Retinal pigment epithelial cell (primary cell): Measurements from ENCODE around the gene OPRL1.

Experiments
- DNase-seq: peaks from one replicate; pipeline ENCODE4 v3.0.0-alpha.2; 2010; ENCODE audit warnings: low read depth
- H3K4me3 ChIP-seq: 2 replicates; pipeline ENCODE4 v1.5.1; 2011; ENCODE audit warnings: mild to moderate bottlenecking, low read length, control low read depth, moderate library complexity
- TF ChIP-seq, protein P1 (sequence below): conservative IDR thresholded peaks from 2 replicates; pipeline ENCODE4 v1.5.1; 2011; ENCODE audit warnings: low read depth, low read length, control low read depth, inconsistent platforms

The OPRL1 gene

DNA sequence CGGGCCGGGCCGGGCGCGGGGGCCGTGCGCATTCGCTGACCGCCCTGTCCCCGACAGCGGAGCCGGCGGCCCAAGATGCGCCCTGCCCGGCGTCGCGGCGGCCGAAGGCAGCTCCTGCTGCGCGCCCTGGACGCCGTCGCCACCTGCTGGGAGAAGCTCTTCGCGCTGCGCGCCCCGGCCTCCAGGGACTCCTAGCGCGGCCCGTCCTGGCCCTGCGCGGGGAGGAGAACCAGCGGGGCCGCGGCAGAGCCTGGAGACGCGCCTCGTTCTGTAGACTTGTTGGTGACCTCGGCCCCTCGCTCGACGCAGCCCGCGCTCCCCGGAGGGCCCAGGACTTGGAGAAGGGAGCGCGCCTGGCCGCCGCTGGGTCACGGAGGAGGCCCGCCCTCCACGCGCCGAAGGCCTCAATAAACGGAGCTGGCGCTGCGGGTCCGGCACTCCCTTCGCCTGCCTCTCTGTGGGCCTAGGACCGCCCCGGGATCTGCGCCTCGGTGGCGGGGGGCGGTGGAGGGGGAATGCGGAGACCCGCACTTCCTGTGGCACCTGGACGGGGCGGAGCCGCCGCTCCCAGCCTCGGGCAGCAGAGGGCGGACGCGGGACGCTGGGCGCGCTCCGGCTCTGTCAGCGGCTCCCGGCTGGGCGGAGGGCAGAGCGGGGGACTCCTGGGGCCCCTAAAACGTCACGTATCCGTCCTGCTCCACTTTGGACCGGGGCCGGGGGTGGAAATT, 41.2 kb upstream of the OPRL1 start:
- H3K4me3 ChIP-seq = peak overlapping the region; percentile 33
- DNase-seq = no peak
- TF ChIP-seq, protein P1, sequence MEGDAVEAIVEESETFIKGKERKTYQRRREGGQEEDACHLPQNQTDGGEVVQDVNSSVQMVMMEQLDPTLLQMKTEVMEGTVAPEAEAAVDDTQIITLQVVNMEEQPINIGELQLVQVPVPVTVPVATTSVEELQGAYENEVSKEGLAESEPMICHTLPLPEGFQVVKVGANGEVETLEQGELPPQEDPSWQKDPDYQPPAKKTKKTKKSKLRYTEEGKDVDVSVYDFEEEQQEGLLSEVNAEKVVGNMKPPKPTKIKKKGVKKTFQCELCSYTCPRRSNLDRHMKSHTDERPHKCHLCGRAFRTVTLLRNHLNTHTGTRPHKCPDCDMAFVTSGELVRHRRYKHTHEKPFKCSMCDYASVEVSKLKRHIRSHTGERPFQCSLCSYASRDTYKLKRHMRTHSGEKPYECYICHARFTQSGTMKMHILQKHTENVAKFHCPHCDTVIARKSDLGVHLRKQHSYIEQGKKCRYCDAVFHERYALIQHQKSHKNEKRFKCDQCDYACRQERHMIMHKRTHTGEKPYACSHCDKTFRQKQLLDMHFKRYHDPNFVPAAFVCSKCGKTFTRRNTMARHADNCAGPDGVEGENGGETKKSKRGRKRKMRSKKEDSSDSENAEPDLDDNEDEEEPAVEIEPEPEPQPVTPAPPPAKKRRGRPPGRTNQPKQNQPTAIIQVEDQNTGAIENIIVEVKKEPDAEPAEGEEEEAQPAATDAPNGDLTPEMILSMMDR = peak; percentile 67

GRCh38 chr20:64039293-64040160, 40.4 kb upstream of the OPRL1 start:
- peak overlapping the region; percentile 32 for H3K4me3 ChIP-seq
- no peak for DNase-seq
- TF ChIP-seq, protein P1 = no peak

- TF ChIP-seq, protein P1 = no peak
Observed at GRCh38 chr20:64040231-64041039, 39.4 kb upstream of the OPRL1 start.

DNA sequence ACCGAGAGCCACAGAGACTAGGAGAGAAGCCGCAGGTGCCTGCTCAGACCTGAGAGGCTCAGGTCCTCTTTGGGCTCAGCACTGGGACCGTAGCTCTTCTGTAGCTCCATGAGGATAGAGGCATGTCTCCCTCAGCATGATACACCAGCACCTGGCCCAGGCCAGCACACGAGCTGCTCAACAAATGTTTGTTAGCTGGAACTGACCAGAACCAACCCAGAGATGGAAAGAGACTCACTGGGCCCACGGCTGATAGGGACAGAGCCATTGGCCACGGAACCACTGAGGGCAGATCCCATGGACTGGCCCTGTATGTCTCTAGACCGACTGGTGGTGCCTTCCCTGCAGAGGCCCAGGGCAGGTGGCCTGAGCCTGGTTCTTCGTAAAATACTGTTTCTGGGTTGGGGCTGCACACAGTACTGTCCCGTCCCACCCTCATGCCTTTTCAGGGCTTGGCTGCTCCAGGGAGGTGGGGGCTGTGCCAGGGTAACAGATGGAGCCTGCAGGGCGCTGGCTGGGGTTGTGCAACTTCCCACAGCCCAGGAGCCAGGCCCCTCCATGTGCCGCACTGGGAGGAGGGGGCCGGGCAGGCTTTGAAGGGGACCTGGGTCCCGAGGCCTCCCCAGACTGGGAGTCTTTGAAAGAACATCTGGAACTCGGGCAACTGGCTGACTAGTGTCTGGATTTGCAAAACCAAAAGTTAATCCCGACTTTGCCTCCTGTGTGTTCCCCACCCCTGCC, 38.7 kb upstream of the OPRL1 start:
- DNase-seq = no peak
- H3K4me3 ChIP-seq = no peak overlapping the region
- TF ChIP-seq, protein P1 = no peak

More at GRCh38 chr20:64040231-64041039, 39.4 kb upstream of the OPRL1 start:
- DNase-seq = no peak
- no peak overlapping the region for H3K4me3 ChIP-seq

DNA sequence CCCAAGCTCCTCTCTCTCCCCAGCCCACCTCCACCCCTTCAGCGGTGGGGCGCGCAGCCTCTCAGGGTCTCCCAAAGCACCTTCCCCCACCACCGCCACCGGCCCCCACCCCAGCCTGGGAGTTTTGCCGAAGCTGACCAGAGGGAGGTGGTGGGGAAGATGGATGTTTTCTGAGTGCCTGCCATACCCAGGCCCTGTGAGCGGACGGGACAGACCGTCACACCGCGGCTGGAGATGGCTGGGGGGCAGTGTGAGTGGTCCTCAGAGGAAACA, 38.2 kb upstream of the OPRL1 start:
- no peak for DNase-seq
- TF ChIP-seq, protein P1 = no peak
- H3K4me3 ChIP-seq = no peak overlapping the region

GRCh38 chr20:64042054-64042781, 37.7 kb upstream of the OPRL1 start:
- H3K4me3 ChIP-seq = peak overlapping the region; percentile 30
- no peak for DNase-seq
- TF ChIP-seq, protein P1 = no peak
